Cerebellar nuclear complex (tissue), 1 donor: ENCODE measurements around the gene PDLIM1.
"Not testable (repeated sequence)": the region's sequence is repeated elsewhere in the genome, so short reads cannot be mapped to it uniquely, and the experiment has no call there.

ENCODE experiments used
- DNase-seq, 2 experiments: peaks; one replicate each; lab custom pipeline; 2025; lab: John Stamatoyannopoulos, UW

PDLIM1 gene

GRCh38 chr10:95240811-95241210 is 50.0 kb downstream of the PDLIM1 start:
- DNase-seq = no peak

GRCh38 chr10:95240096-95240495 is 50.7 kb downstream of the PDLIM1 start:
- DNase-seq = not testable (repeated sequence)

- DNase-seq = no peak
Observed at GRCh38 chr10:95237376-95238170, 53.2 kb downstream of the PDLIM1 start.

GRCh38 chr10:95236068-95236903 is 54.5 kb downstream of the PDLIM1 start:
- DNase-seq = no peak

GRCh38 chr10:95235676-95236067 is 55.1 kb downstream of the PDLIM1 start:
- DNase-seq = no peak

- no peak for DNase-seq
Observed at GRCh38 chr10:95234951-95235350, 55.9 kb downstream of the PDLIM1 start.

GRCh38 chr10:95233377-95234034 is 57.3 kb downstream of the PDLIM1 start:
- DNase-seq = no peak

- DNase-seq = not testable (repeated sequence)
Observed at GRCh38 chr10:95230677-95231586, 59.9 kb downstream of the PDLIM1 start.

- no peak for DNase-seq
Observed at GRCh38 chr10:95229724-95230627, 60.8 kb downstream of the PDLIM1 start.

GRCh38 chr10:95228934-95229723 is 61.7 kb downstream of the PDLIM1 start:
- not testable (repeated sequence) for DNase-seq

GRCh38 chr10:95225136-95225535 is 65.7 kb downstream of the PDLIM1 start:
- no peak for DNase-seq

- no peak for DNase-seq
Observed at GRCh38 chr10:95221124-95221523, 69.7 kb downstream of the PDLIM1 start.

- no peak for DNase-seq
Observed at GRCh38 chr10:95220539-95220938, 70.3 kb downstream of the PDLIM1 start.

- no peak for DNase-seq
Observed at GRCh38 chr10:95217476-95217875, 73.3 kb downstream of the PDLIM1 start.

- no peak for DNase-seq
Observed at GRCh38 chr10:95214793-95215192, 76.0 kb downstream of the PDLIM1 start.

GRCh38 chr10:95214369-95214768 is 76.4 kb downstream of the PDLIM1 start:
- DNase-seq = no peak

- DNase-seq = no peak
Observed at GRCh38 chr10:95211606-95212279, 79.1 kb downstream of the PDLIM1 start.

- no peak for DNase-seq
Observed at GRCh38 chr10:95209509-95210127, 81.2 kb downstream of the PDLIM1 start.
